ENCODE results near the gene PRDM11. TPM values are rescaled to one million over a fixed set of nuclear protein-coding genes. Genes with fewer than 3 reads are reported as not detected.

The PRDM11 gene
- total RNA-seq, 1 experiment from 2014 or later: 8.3 TPM

- H3K27me3 Mint-ChIP-seq (ENCODE audit: low read depth): peaks cover 9% of the 10 kb centered on the region; the same call in 1 of the 2 replicates
- H3K36me3 Mint-ChIP-seq: no peaks in the 10 kb centered on the region
- TF ChIP-seq ZNF317 (CRISPR knock-in tag; IDR thresholded peaks at IDR 0.05; ENCODE audit: borderline replicate concordance, low read depth): no peak
- TF ChIP-seq MAX (CRISPR knock-in tag; IDR thresholded peaks at IDR 0.05): no peak
- no peak for TF ChIP-seq RELA (CRISPR knock-in tag; IDR thresholded peaks at IDR 0.05; ENCODE audit: borderline replicate concordance)
- no peak for TF ChIP-seq SP1 (CRISPR knock-in tag; conservative IDR thresholded peaks at IDR 0.05)
- no peak for TF ChIP-seq GRHL2 (CRISPR knock-in tag; IDR thresholded peaks at IDR 0.05; ENCODE audit: insufficient replicate concordance, severe bottlenecking)
- TF ChIP-seq SMAD3 (CRISPR knock-in tag; IDR thresholded peaks at IDR 0.05; ENCODE audit: borderline replicate concordance): no peak
- no peak for TF ChIP-seq ZNF423 (CRISPR knock-in tag; IDR thresholded peaks at IDR 0.05)
- no peak for TF ChIP-seq ZBTB43 (CRISPR knock-in tag; IDR thresholded peaks at IDR 0.05)
- no peak for TF ChIP-seq FOXK1 (CRISPR knock-in tag; IDR thresholded peaks at IDR 0.05)
- no peak for TF ChIP-seq GTF2I (CRISPR knock-in tag; conservative IDR thresholded peaks at IDR 0.05)
- no peak for TF ChIP-seq ZNF671 (CRISPR knock-in tag; IDR thresholded peaks at IDR 0.05)
- TF ChIP-seq ZBTB21 (CRISPR knock-in tag; IDR thresholded peaks at IDR 0.05; ENCODE audit: borderline replicate concordance): no peak
- TF ChIP-seq TCF7 (CRISPR knock-in tag; IDR thresholded peaks at IDR 0.05; ENCODE audit: low read depth): no peak
- no peak for TF ChIP-seq E2F1 (CRISPR knock-in tag; IDR thresholded peaks at IDR 0.05)
- TF ChIP-seq NR3C1 (CRISPR knock-in tag; conservative IDR thresholded peaks at IDR 0.05; ENCODE audit: low read depth): no peak
- no peak for TF ChIP-seq ZNF138 (CRISPR knock-in tag; conservative IDR thresholded peaks at IDR 0.05)
- TF ChIP-seq HMGA2 (CRISPR knock-in tag; IDR thresholded peaks at IDR 0.05): no peak
- no peak for TF ChIP-seq IRF2 (CRISPR knock-in tag; IDR thresholded peaks at IDR 0.05; ENCODE audit: borderline replicate concordance, low read depth)
- no peak for TF ChIP-seq STAT6 (CRISPR knock-in tag; conservative IDR thresholded peaks at IDR 0.05; ENCODE audit: low read depth)
- no peak for TF ChIP-seq RORB (CRISPR knock-in tag; IDR thresholded peaks at IDR 0.05)
- POLR2A ChIA-PET: no interaction called here
- DNase-seq (ENCODE audit: low spot score) (no peak), ATAC-seq (no peak)
- H3K4me3 Mint-ChIP-seq: peak overlapping the region; percentile 24; the same call in 1 of the 2 replicates
- H3K4me1 Mint-ChIP-seq: peaks cover 10% of the 10 kb centered on the region
- no peak overlapping the region for H3K27ac Mint-ChIP-seq
- CTCF ChIA-PET: interaction anchor here (0.5 to 2.5 kb wide), 3 partner anchors 69 to 665 kb away, joined by 3 to 9 read pairs (median 3); no protein-coding TSS in a partner anchor
- no peaks in the 10 kb centered on the region for H3K9me3 Mint-ChIP-seq
Observed at GRCh38 chr11:45178890-45179671, 32.6 kb downstream of the PRDM11 start.

GRCh38 chr11:45179686-45180178, 33.3 kb downstream of the PRDM11 start:
- no peak for ATAC-seq
- CTCF ChIA-PET: interaction anchor here (0.5 to 5.2 kb wide), 5 partner anchors 54 to 665 kb away, joined by 3 to 39 read pairs (median 4); no protein-coding TSS in a partner anchor
- TF ChIP-seq HMGA2 (CRISPR knock-in tag; IDR thresholded peaks at IDR 0.05) (no peak), E2F1 (CRISPR knock-in tag; IDR thresholded peaks at IDR 0.05) (no peak), ZNF671 (CRISPR knock-in tag; IDR thresholded peaks at IDR 0.05) (no peak), EMX1 (CRISPR knock-in tag; IDR thresholded peaks at IDR 0.05) (no peak), ZSCAN18 (CRISPR knock-in tag; IDR thresholded peaks at IDR 0.05) (no peak), STAT6 (CRISPR knock-in tag; conservative IDR thresholded peaks at IDR 0.05; ENCODE audit: low read depth) (no peak), NFATC4 (CRISPR knock-in tag; IDR thresholded peaks at IDR 0.05) (no peak), PRRX2 (CRISPR knock-in tag; IDR thresholded peaks at IDR 0.05) (no peak)

More at GRCh38 chr11:45179686-45180178, 33.3 kb downstream of the PRDM11 start:
- Mint-ChIP-seq H3K9me3 (no peaks in the 10 kb centered on the region), H3K27me3 (ENCODE audit: low read depth) (peaks cover 9% of the 10 kb centered on the region; the same call in 1 of the 2 replicates), H3K4me3 (peak overlapping the region; percentile 82), H3K4me1 (peaks cover 10% of the 10 kb centered on the region), H3K36me3 (no peaks in the 10 kb centered on the region), H3K27ac (no peak overlapping the region)
- POLR2A ChIA-PET: no interaction called here
- DNase-seq (ENCODE audit: low spot score): no peak
